DMS 273 treated with DMSO at 0.1 percent for 48 hours (cell line): Measurements from ENCODE around the gene H19.

Experiments
- DNase-seq: peaks from one replicate; lab custom pipeline; 2025; lab: John Stamatoyannopoulos, UW

The H19 gene

DNA sequence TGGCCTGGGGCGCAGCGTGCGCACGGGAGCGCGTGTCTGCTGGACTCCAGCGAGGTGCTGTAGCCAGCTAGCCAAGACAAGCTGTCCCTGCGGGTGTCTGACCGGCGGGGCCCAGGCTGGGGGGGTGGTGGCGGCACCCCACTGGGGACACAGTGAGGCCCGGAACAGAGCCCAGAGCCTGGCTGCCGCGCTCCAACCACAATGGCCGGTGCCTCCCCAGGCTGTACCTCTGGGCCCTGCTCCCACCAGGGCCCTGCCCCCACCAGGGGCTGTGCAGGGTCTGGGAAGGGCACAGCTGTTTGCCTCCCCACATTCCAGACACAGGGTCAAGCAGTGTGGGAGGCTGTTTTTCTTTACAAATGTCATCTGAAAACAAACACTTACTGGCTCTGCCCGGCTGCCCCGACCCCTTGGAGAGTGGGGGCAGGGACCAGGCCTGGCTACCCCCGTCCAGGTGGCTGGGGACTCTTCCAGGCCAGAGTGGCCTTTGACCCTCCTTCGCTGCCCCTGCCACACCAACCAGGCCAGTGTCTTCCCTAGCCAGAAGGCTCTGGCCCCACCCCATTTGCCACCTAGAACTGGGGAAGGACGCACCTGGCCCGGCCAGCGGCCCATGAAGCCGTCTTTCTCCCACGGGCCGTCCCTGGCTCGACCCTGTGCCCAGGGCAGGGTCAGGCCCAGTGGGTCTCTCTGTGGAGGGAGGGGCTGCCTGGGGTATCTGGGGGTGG, 14.6 kb downstream of the H19 start:
- no peak for DNase-seq

- DNase-seq = no peak
These were observed 18.0 kb downstream of the H19 start for GRCh38 chr11:1979607-1980006.

DNA sequence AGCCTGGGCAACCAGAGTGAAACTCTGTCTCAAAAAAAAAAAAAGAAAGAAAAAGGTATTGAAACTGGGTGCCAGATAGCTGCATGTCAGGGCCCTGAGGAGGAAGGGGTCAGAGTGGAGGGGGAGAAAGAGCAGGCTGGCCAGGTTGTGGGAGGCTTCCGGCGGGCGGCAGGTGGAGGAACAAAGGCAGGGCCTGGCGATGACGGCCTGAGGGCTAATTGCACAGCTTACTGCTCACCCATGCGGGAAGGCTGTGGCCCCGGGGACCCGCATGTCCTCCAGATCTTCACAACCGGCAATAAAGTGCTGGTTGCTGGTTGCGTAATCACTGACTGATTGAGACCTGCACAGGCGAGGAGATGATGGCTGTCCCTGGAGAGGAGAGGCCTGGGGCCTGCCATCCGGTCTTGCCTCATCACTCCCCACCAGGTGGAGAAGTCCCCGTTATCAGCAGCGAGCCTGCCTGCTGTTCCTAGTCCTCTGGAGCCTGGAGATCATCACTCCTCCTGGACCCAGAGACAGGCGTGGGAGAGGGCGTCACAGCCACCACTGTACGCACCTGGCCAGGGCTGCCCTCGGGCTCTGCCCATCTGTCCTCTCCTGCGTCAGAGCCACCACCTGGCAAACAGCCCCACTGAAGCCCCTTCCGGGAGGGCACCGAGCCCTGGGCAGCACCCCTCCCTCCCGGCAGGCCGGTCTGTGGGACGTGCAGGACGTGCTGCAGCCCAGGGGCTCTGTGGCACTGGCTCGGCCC, 18.7 kb downstream of the H19 start:
- DNase-seq = no peak

DNA sequence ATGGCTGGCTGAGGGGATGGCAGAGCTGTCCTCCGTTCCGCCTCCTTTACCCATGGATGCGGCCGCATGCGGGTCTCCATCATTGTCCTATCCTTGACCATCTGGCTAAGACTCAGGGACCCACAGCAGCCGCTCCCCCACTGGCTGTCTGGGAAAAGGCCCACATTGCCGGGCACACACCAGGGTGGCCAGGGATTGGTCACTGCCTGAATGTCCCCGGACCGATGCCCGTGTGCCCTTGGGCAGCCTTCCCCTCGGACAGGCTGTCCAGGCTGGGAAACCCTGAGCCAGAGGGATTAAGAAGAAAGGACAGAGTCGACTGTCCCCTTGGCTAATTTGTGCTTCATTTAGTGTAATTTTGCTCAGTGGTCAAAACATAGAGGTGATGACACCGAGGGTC, 22.5 kb downstream of the H19 start:
- no peak for DNase-seq

DNA sequence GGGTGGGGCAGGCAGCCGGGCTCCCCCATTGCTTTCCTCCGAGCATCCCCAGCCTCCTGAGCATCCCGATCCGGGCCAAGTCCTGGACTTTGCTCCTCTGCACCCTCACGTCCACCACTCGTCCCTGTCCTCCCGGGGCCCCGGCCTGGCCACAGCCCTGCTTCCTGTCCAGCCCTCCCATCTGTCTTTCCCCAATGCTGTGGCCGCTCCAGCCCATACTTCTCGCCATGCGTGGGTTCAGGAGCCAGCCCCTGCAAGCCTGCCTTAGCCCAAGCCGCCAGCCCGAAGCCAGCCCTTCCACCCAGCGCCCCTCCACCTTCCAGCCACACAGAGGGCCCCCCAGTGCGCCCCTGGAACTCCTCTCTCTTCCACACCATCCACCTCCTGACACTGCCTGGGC, 26.7 kb downstream of the H19 start:
- no peak for DNase-seq

DNA sequence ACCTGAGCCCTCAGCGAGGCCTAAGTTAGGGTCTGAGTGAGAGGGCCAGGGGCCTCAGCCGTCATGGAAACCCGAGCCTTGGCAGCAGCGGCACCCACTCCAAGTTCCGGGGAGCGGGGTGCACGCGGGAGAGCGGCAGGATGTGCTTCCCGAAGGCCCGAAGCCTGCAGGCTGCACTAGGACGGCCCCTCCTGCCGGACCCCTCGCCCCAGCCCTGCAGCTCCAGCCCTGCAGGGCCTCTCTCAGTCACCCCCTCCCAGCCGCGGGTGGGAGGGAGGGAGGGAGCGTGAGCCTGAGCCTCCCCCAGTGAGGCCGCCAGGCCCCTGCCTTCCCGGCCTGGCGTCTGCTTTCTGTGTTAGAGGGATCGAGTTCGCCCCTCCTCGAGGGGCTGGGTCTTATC, 27.9 kb downstream of the H19 start:
- no peak for DNase-seq

DNA sequence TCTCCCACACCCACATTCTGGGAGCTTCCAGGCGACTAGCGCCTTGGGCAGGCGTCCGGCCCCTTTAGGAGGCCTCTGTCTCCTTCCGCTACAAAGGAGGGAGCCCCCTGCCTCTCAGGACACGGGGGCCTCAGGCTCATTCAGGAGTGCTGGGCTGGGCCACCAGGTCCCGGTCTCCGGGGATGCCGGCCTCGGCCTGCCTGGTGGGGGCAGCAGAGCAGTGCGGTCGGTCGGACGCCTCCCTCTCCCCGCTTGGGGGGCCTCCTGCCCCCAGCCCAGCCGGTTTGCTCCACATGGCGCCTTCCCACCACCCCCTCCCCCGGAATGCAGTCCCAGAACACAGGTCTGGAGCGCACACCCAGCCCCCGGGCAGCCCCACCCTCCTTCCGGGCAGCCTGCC, 28.6 kb downstream of the H19 start:
- DNase-seq = no peak

GRCh38 chr11:1968454-1969002, 29.1 kb downstream of the H19 start:
- DNase-seq = no peak

DNA sequence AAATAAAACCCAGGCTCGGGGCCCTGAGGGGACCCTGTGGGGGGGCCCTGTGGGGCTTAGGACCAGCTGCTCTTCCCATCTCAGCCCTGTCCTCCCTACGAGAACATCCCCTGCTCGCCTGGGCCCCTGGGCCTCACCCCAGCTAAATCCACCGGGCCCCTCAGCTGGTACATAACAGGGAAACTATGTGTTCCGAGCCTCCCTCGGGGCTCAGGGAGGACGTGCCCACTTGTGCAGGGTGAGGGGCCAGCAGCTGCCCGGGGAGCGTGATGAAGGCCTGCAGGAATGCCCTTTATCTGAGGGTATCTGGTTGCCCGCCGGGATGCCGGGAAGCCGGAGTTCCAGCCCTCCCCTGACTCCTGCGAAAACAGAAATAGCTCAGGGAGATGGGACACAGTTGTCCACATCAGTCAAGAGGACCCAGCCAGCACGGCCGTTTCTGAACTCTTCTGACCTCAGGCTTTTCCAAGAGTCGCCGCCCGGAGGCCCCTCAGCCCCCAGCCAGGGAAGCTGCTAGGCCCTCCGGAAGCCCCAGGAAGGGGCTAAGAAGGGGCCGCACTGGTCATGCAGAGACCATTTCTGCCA, 29.9 kb downstream of the H19 start:
- DNase-seq = no peak

DNA sequence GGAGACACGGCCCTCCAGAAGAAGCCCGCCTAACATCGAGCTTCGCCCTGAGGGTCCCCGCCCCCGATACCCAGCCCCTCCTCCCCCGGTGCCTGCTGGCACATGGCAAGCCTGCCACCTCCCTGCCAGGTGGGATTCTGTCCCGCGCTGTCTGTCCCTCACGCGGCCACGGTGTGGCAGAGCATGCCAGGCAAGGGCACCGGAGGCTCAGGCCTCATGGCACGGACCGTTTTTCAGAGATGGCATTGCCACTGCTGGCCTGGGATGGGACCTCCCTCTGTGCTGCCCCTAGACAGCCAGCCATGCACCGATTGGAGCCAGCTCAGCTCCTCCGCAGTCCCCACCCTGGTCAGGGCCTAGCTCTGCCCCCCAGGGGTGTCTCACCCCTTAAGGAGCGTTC, 31.1 kb downstream of the H19 start:
- no peak for DNase-seq

GRCh38 chr11:1964955-1965354, 32.7 kb downstream of the H19 start:
- no peak for DNase-seq

GRCh38 chr11:1964348-1964747, 33.3 kb downstream of the H19 start:
- no peak for DNase-seq

DNA sequence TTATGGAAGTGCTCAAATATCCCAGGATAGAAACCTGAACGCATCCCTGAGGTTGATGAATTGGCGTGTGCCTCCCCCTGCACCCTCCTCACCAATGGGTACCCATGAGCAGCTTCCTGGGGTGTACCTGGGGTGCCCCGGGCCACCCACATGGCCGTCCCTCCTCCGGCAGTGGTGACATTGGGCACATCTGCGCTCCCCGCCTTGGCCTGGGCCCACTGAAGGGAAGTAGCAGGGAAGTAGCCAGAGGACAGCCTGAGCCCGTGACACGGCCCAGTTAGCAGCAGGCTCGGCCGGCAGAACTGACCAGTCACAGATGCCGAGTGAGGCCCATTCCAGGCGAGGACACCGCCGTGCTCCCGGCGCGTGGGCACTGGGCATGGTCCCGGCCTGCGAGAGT, 33.8 kb downstream of the H19 start:
- no peak for DNase-seq

- DNase-seq = no peak
These were observed 37.9 kb downstream of the H19 start for GRCh38 chr11:1959786-1960185.

DNA sequence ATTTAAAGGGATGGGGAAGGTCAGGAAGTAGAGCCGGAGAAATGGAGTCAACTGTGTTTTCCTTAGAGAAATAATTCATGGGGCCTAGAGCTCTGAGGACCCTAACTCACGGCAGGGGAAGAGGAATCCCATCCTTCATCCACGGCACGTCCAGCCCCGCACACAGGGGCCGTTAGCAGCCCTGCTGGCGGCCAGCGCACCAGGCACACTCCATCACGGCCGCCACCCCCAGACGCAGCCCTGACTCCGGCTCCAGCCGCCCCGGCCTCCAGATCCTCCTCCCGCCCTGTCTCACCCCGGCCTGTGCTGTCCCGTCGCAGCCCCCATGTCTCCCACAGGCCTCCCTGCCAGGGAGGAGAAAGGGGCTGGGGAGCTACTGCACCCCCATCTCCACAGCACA, 39.3 kb downstream of the H19 start:
- DNase-seq = no peak

DNA sequence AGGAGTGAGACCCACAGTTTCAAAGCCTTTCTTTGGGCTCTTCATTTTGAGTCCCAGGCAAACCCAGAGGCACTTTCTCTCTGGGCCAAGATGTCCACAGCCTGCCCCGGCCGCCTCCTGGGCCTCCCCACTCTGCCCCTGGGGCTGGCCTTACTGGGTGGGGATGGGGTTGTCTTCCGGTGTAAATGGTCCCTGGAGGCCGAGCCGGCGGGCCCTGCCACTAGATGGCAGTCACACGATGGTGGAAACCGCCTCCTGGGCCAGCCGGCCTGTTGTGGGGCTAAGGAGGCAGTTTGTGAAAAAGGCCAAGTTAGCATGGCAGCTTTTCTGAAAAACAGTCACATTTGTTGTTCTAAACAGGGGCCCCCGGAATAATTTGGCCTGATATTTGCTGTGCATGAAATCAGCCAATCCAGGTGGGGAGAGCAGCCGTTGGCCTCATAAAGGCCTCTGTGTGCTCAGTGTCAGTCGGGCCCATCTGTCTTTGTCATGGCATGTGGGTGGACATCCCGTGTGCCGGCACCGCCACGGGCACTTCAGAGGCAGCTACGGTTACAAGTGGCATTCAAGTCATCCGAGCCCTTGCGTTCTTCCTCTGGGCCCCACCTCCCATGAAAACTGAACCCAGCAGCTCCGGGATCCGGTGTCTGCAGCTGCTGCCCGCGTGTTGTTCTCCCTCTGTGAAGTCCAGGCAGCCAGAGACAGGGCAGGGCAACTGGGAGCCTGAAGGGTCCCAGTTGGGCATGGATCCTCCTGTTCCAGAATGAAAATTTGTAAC, 44.0 kb downstream of the H19 start:
- DNase-seq = no peak

DNA sequence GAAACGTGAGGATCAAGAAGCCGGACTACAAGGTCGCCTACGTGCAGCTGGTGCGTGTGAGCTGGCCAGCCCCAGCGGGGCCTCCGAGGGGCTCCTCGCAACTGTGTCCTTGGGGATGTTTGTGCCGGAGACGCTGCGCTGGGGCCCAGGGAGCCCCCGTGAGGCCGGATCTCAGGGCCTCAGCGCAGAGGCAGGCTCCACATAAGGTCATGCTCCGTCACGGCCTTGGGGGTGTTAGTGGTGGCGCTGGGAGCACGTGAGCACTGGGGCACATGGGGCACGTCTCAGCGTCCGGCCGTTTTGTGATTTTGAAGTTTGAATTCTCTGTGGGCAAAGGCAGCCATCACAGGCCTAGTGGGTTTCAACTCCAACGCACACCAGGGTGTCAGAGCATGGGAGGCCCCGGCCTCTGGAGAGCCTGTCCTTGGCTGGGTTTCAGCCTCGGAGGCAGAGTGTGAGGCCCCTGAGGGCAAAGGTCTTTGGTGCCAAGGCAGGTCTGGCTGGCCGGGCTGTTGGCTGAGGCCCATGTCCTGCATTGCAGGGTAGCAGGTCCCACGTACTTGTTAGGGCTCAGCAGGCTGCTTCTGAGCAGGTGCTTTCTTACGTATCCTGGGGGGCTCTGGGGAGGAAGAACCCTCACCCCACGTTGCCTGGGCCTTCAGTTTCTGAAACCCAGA, 44.7 kb downstream of the H19 start:
- DNase-seq = no peak

DNA sequence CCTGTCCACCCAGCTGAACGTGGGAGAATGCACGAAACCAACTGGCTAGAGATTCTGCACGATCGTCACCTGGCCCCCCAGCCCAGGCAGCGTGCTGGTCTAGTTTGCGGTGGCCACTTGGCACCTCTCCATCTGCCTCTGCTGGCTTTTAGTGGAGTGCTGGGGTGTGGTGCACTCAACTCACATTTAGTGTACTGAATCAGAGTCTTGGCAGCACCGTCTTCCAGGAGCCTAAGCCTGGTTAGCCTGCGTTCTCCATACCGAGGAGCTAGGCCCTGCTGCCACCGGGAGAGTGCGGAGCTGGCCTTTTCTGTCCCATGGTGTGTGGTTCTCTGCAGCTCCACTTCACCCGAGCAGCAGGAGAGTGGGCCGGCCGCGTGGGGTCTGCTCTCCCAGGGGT, 47.7 kb downstream of the H19 start:
- DNase-seq = no peak

DNA sequence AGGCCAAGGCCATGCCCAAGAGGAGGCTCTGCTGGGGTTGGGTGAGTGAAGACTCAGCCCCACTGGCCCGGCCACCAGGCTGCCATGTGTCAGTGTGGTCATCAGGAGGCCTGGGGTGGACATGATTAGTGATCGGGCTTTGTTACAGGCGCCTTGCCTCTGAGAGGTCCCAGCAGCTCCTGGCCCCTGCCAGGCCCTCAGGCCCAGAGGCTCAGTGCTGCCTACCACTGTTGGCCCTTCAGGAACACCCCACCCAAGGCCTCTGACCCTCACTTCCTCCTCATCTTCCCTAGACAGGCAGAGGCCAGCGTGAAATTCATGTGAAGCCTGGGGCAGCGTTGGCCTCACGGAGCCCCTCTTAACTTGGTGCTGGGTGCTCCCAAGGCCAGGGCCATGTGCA, 48.3 kb downstream of the H19 start:
- no peak for DNase-seq

- DNase-seq = no peak
These were observed 49.3 kb downstream of the H19 start for GRCh38 chr11:1948389-1948788.

DNA sequence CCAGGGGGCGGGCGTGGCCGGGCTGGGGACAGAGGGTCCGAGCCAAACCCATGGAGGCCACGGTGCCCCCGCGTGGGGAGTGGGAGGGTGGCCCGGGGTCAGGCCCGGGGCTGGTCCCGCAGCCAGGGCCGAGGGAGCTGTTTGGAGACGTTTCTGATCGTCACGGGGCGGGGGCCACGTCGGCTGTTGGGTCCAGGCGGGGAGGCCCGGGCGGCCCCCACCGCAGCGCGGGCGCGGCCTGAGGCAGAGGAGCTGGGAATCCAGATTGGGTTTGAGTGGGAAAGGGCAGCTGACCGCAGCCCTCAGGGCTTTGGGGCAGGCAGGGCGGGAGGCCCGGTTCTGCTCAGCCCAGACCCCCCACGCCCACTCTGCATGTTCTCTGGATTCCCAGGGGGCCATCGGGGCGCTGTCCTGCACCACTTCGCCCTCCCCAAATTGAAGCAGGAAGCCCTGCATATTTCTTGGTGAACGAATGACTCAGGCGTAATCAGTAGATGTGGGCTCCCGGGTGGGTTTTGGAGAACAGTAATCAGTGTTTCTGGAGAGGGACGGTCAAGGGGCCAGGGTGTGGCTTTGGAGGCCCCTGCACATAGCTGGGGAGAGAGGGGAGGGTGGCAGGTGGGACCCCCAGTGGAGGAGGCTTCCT, 49.9 kb downstream of the H19 start:
- no peak for DNase-seq
